Prostate gland (tissue), 2 donors: ENCODE results near the gene NHS. TPM values are rescaled to one million over a fixed set of nuclear protein-coding genes. Genes with fewer than 3 reads are reported as not detected.

Experiments
- DNase-seq: peaks from one replicate; pipeline ENCODE4 v3.0.0-alpha.2; 2019; ENCODE audit warnings: low spot score
- H3K27ac ChIP-seq, 2 donors: fragments of 200-600 bp; sonication (generic); 2 replicates each; pipeline ENCODE4 v1.5.1; 2017 to 2019
- H3K27me3 ChIP-seq: fragments of 200-600 bp; sonication (generic); replicated peaks from 2 replicates; pipeline ENCODE4 v1.5.1; 2019; ENCODE audit not compliant: insufficient read depth
- H3K36me3 ChIP-seq, 2 donors: fragments of 200-600 bp; sonication (generic); 1 replicate in 1 of 2; 2 replicates in 1 of 2; pipeline versions ENCODE4 v1.5.1 to v1.8.1; 2017 to 2019
- H3K4me1 ChIP-seq: fragments of 200-600 bp; sonication (generic); replicated peaks from 2 replicates; pipeline ENCODE4 v1.5.1; 2019
- H3K4me3 ChIP-seq, 2 donors: fragments of 200-600 bp; sonication (generic); 2 replicates each; pipeline ENCODE4 v1.5.1; 2017 to 2019
- H3K9me3 ChIP-seq: fragments of 200-600 bp; sonication (generic); 2 replicates; pipeline ENCODE4 v1.5.1; 2017
- POLR2A ChIP-seq: fragments of 450-650 bp; IDR thresholded peaks from one replicate; pipeline ENCODE4 v1.6.1; 2016; ENCODE audit warnings: antibody characterized with exemption, mild to moderate bottlenecking
- POLR2AphosphoS5 ChIP-seq: sonication (generic); formaldehyde crosslinking; IDR thresholded peaks from one replicate; pipeline ENCODE4 v1.6.1; 2017; ENCODE audit warnings: antibody characterized with exemption
- WGBS: methylation state at CpG from one replicate; pipeline ENCODE4 v1.1.5; 2018; 5-methylcytosine and 5-hydroxymethylcytosine counted together
- intact Hi-C: fragments of 100-400 bp; cut with DNase I; formaldehyde crosslinking; loops from one replicate; pipeline ENCODE4 v1.14.2; 2022
- total RNA-seq, 2 donors: library from RNA; depleted of rRNA; stranded (reverse); fragments of >200 nt; gene quantifications; one replicate each; pipeline ENCODE4 v1.1.0, GENCODE V29; 2016
- TF ChIP-seq, protein P1 (sequence below), 4 experiments: fragments of 200-600 bp in 2 of 4; fragments of 450-650 bp in 2 of 4; sonication (generic) in 2 of 4; IDR thresholded peaks; 1 replicate in 3 of 4; 2 replicates in 1 of 4; pipeline ENCODE4 v1.5.1; 2016 to 2019; ENCODE audit warnings: antibody characterized with exemption in 4 of 4, mild to moderate bottlenecking in 2 of 4, moderate library complexity in 2 of 4

NHS gene
- total RNA-seq, 2 donors from 2014 or later: 4.8 to 17.7 TPM

DNA sequence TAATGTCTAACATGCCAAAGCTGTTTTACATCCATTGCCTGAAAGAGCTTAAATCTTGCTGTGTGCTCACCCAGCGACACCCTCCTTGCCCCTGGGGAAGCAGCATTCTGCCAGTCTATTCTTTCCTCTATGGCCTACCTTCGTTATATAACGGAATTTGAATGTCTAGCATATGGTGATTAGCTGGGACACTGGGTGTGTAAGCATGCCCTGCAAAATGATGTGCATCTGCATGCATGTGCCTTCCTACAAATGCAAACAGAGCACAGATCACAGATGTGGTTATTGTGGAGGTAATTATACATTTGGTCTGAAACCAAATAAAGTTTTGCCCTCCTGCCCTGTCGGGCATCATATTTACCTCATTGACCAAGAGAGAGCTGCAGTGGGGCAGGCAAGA is 90.8 kb downstream of the NHS start:
- intact Hi-C loops: no loop called here

DNA sequence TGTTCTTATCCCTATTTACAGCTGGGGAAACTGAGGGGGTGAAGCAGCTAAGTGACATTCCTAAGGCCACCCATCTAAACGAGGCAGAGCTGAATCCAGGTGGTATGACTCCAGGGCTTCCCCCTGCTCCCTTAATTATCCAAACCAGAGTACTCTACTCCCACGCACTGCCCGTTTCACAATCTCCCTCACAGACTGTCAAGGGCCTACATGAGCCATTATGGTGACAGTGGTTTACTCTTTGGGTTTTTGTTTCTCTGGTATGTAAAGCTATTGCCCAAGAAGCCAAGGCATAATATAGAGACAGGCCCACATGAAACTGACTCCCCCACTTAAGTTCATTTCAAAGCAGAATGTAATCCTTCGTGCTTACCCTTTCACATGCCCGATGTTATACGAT is 95.1 kb downstream of the NHS start:
- H3K4me1 ChIP-seq: no peaks in the 10 kb centered on the region
- H3K9me3 ChIP-seq: no peaks in the 10 kb centered on the region
- intact Hi-C loops: no loop called here
- H3K27me3 ChIP-seq: no peaks in the 10 kb centered on the region
- no peaks in the 10 kb centered on the region for H3K36me3 ChIP-seq
- H3K4me3 ChIP-seq: no peak overlapping the region
- TF ChIP-seq POLR2A (no peak), POLR2AphosphoS5 (no peak)
- TF ChIP-seq, protein P1, sequence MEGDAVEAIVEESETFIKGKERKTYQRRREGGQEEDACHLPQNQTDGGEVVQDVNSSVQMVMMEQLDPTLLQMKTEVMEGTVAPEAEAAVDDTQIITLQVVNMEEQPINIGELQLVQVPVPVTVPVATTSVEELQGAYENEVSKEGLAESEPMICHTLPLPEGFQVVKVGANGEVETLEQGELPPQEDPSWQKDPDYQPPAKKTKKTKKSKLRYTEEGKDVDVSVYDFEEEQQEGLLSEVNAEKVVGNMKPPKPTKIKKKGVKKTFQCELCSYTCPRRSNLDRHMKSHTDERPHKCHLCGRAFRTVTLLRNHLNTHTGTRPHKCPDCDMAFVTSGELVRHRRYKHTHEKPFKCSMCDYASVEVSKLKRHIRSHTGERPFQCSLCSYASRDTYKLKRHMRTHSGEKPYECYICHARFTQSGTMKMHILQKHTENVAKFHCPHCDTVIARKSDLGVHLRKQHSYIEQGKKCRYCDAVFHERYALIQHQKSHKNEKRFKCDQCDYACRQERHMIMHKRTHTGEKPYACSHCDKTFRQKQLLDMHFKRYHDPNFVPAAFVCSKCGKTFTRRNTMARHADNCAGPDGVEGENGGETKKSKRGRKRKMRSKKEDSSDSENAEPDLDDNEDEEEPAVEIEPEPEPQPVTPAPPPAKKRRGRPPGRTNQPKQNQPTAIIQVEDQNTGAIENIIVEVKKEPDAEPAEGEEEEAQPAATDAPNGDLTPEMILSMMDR (IDR thresholded peaks at IDR 0.05): no peak
- H3K27ac ChIP-seq: no peak overlapping the region
- WGBS: 87% methylated on average over 6 of the region's 6 CpGs
- no peak for DNase-seq

More for the DNA sequence above, 90.8 kb downstream of the NHS start:
- 95% methylated on average over 4 of the region's 4 CpGs for WGBS
- Histone ChIP-seq H3K36me3 (no peaks in the 10 kb centered on the region), H3K4me3 (no peak overlapping the region), H3K9me3 (no peaks in the 10 kb centered on the region), H3K27me3 (no peaks in the 10 kb centered on the region), H3K27ac (no peak overlapping the region), H3K4me1 (no peaks in the 10 kb centered on the region)
- DNase-seq: no peak
- TF ChIP-seq POLR2AphosphoS5: no peak
- TF ChIP-seq, protein P1 (IDR thresholded peaks at IDR 0.05): no peak
- TF ChIP-seq POLR2A: no peak

DNA sequence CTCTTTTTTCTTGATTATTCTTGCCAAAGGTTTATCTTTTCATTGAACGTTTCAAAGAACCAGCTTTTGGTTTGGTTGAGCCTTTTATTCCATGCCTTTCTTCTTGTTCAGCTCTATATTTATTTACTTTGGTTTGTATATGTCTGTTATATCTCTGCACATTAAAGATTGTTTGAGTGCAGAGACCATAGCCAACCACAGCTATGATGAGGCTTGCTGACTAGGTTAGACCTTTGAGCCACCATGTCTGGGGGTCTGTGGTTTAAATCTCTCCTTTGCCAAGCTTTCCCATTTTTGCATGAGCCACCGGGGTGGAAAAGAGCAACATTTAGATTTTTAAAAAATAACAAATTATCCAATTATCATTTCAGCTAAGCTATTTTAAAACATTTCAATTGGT is 96.1 kb downstream of the NHS start:
- H3K27me3 ChIP-seq: no peaks in the 10 kb centered on the region
- H3K4me1 ChIP-seq: no peaks in the 10 kb centered on the region
- no peak overlapping the region for H3K4me3 ChIP-seq
- WGBS: 74% methylated on average over 2 of the region's 2 CpGs
- no peak for DNase-seq
- no peaks in the 10 kb centered on the region for H3K36me3 ChIP-seq
- no peaks in the 10 kb centered on the region for H3K9me3 ChIP-seq
- H3K27ac ChIP-seq: no peak overlapping the region
- TF ChIP-seq, protein P1 (IDR thresholded peaks at IDR 0.05): no peak
- TF ChIP-seq POLR2A: no peak
- no peak for TF ChIP-seq POLR2AphosphoS5
- intact Hi-C loops: no loop called here

DNA sequence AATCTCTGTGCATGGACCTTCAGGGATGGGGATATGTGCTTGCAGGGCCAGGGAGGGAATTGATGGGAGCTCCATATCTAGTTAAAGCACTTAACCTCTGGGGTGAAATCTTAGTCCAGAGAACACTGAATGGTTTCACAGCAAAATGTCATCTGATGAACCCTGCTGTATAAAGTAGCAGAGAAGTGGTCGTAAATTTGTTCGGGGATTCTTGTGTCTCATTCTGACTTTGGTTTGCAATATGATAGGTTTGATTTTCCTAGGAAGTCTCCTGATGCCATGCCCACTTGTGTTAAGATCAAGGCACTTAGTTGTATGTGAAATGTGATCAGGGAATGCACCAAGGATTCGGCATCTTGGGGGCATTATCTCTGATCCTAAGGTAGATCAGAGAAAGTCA is 96.9 kb downstream of the NHS start:
- H3K9me3 ChIP-seq: no peaks in the 10 kb centered on the region
- H3K27me3 ChIP-seq: no peaks in the 10 kb centered on the region
- no peak overlapping the region for H3K27ac ChIP-seq
- H3K36me3 ChIP-seq: no peaks in the 10 kb centered on the region
- no peak for TF ChIP-seq POLR2A
- no peak for TF ChIP-seq POLR2AphosphoS5
- TF ChIP-seq, protein P1 (IDR thresholded peaks at IDR 0.05): no peak
- intact Hi-C loops: no loop called here
- DNase-seq: no peak
- H3K4me1 ChIP-seq: no peaks in the 10 kb centered on the region
- WGBS: 78% methylated on average over 3 of the region's 3 CpGs
- no peak overlapping the region for H3K4me3 ChIP-seq

DNA sequence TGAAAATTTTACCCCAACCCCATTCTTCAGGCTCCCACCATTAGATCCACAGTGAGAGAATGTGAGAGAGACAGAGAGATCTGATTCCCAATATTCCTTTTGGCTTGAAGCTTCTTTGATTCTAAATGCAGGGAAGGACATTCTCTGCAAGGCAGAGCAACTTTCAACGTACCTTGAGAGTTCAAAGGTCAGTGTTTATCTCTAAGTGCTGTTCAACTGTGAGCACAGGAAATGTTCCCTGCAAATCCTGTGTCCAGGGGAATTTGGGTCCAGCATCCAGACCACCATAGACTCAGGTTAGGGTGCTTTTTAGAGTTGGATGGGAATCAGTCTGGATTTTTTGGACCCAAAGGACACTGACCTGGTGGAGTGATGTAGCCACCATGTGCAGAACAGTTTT is 97.4 kb downstream of the NHS start:
- no peak overlapping the region for H3K4me3 ChIP-seq
- no peaks in the 10 kb centered on the region for H3K4me1 ChIP-seq
- H3K27ac ChIP-seq: no peak overlapping the region
- TF ChIP-seq, protein P1 (IDR thresholded peaks at IDR 0.05): no peak
- TF ChIP-seq POLR2A (no peak), POLR2AphosphoS5 (no peak)
- no peaks in the 10 kb centered on the region for H3K36me3 ChIP-seq
- intact Hi-C loops: no loop called here
- no peak for DNase-seq
- H3K9me3 ChIP-seq: no peaks in the 10 kb centered on the region
- 83% methylated on average over 1 of the region's 1 CpG for WGBS
- no peaks in the 10 kb centered on the region for H3K27me3 ChIP-seq
